OCI-LY7 (cell line): ENCODE measurements around the gene TMA7B. TPM values are rescaled to one million over a fixed set of nuclear protein-coding genes. Genes with fewer than 3 reads are reported as not detected.

Source experiments
- BruUV-seq: library from RNA; stranded (reverse); fragments of 400-500 nt; replicated peaks from 2 replicates; lab custom pipeline; 2021; lab: Mats Ljungman, UMichigan
- CTCF ChIA-PET: fragments of 300-600 bp; sonication (Branson Sonifier 250); formaldehyde crosslinking; loops from one replicate; lab custom pipeline; 2022; ENCODE audit warnings: antibody characterized with exemption; ENCODE audit not compliant: unreplicated experiment; lab: Charles Lee
- POLR2A ChIA-PET: fragments of 300-600 bp; sonication (Branson Sonifier 250); formaldehyde crosslinking; loops from one replicate; lab custom pipeline; 2022; ENCODE audit warnings: antibody characterized with exemption; lab: Charles Lee
- DNase-seq: peaks from one replicate; pipeline ENCODE4 v3.0.0-alpha.2; 2015; ENCODE audit warnings: low spot score
- H2AFZ ChIP-seq: fragments of 200-600 bp; sonication (generic), shearing (Covaris generic); 2 replicates; pipeline ENCODE4 v1.6.1; 2014; ENCODE audit warnings: mild to moderate bottlenecking, antibody characterized with exemption, low read length, moderate library complexity
- H3K27ac ChIP-seq: fragments of 200-600 bp; sonication (generic); 2 replicates; pipeline ENCODE4 v1.5.1; 2014; ENCODE audit warnings: mixed run types, low read depth, mild to moderate bottlenecking, moderate library complexity, low read length, inconsistent platforms; ENCODE audit not compliant: poor library complexity, severe bottlenecking
- H3K36me3 ChIP-seq: fragments of 200-600 bp; sonication (generic); 2 replicates; pipeline ENCODE4 v1.6.1; 2014; ENCODE audit warnings: mild to moderate bottlenecking, antibody characterized with exemption, low read length, moderate library complexity, mixed read lengths; ENCODE audit not compliant: insufficient read depth
- H3K4me1 ChIP-seq: fragments of 200-600 bp; sonication (generic); 2 replicates; pipeline ENCODE4 v1.5.1; 2014; ENCODE audit warnings: mild to moderate bottlenecking, low read length; ENCODE audit not compliant: insufficient read depth, poor library complexity, severe bottlenecking
- H3K4me2 ChIP-seq: fragments of 200-600 bp; sonication (generic); 2 replicates; pipeline ENCODE4 v1.6.1; 2014; ENCODE audit warnings: mild to moderate bottlenecking, low read length
- H3K4me3 ChIP-seq: fragments of 200-600 bp; sonication (generic); 2 replicates; pipeline ENCODE4 v1.5.1; 2014; ENCODE audit warnings: mild to moderate bottlenecking, low read depth, low read length; ENCODE audit not compliant: poor library complexity, severe bottlenecking
- H3K79me2 ChIP-seq: fragments of 200-600 bp; sonication (generic); 2 replicates; pipeline ENCODE4 v1.6.1; 2016; ENCODE audit warnings: low read depth, mild to moderate bottlenecking, low read length, moderate library complexity, mixed read lengths; ENCODE audit not compliant: insufficient read depth
- H3K9me2 ChIP-seq: fragments of 200-600 bp; sonication (generic); 2 replicates; pipeline ENCODE4 v1.6.1; 2016; ENCODE audit warnings: mild to moderate bottlenecking, low read length, mixed read lengths; ENCODE audit not compliant: insufficient read depth
- H3K9me3 ChIP-seq: fragments of 200-600 bp; sonication (generic); 2 replicates; pipeline ENCODE4 v1.6.1; 2014; ENCODE audit warnings: mild to moderate bottlenecking, mixed run types, low read length, mixed read lengths
- H4K20me1 ChIP-seq: fragments of 200-600 bp; sonication (generic); 2 replicates; pipeline ENCODE4 v1.6.1; 2014; ENCODE audit warnings: mild to moderate bottlenecking, antibody characterized with exemption, low read length, moderate library complexity, mixed read lengths; ENCODE audit not compliant: insufficient read depth
- CTCF ChIP-seq: fragments of 200-600 bp; sonication (generic); conservative IDR thresholded peaks from 2 replicates; pipeline ENCODE4 v1.5.1; 2014; ENCODE audit warnings: mild to moderate bottlenecking, antibody characterized with exemption, low read length, moderate library complexity, mixed read lengths
- EZH2phosphoT487 ChIP-seq: fragments of 200-600 bp; sonication (generic); IDR thresholded peaks from 2 replicates; pipeline ENCODE4 v1.6.1; 2018; ENCODE audit warnings: low read depth, borderline replicate concordance, mild to moderate bottlenecking, mixed run types, antibody characterized with exemption, low read length, moderate library complexity, mixed read lengths
- intact Hi-C: fragments of 100-400 bp; cut with micrococcal nuclease; formaldehyde crosslinking; loops from one replicate; pipeline ENCODE4 v1.10.0; 2022; ENCODE audit not compliant: unreplicated experiment
- total RNA-seq, 2 experiments: library from RNA; depleted of rRNA in 1 of 2; stranded (reverse); fragments of >200 nt in 1 of 2; shearing (Covaris generic) in 1 of 2; gene quantifications; 2 replicates each; pipeline ENCODE4 v1.2.3, GENCODE V29; 2014 to 2022

TMA7B gene
- total RNA-seq, 2 experiments from 2014 or later, result not detected

GRCh38 chr22:39967996-39968972 lies 8.1 kb downstream of the TMA7B start:
- ChIA-PET POLR2A (no interaction called here), CTCF (no interaction called here)
- H3K4me3 ChIP-seq, result no peak overlapping the region
- H4K20me1 ChIP-seq, result no peaks in the 10 kb centered on the region
- intact Hi-C loops, result no loop called here
- no peak for TF ChIP-seq EZH2phosphoT487
- TF ChIP-seq CTCF, result no peak
- DNase-seq, result no peak
- no peak overlapping the region for H2AFZ ChIP-seq
- H3K36me3 ChIP-seq, result no peaks in the 10 kb centered on the region
- H3K4me2 ChIP-seq, result no peak overlapping the region
- H3K4me1 ChIP-seq, result no peaks in the 10 kb centered on the region
- H3K79me2 ChIP-seq, result no peaks in the 10 kb centered on the region
- no peaks in the 10 kb centered on the region for H3K9me3 ChIP-seq
- no peaks in the 10 kb centered on the region for H3K9me2 ChIP-seq
- H3K27ac ChIP-seq, result no peak overlapping the region
- BruUV-seq, result no TSS peak

GRCh38 chr22:39970742-39971141 lies 10.5 kb downstream of the TMA7B start:
- no peaks in the 10 kb centered on the region for H3K9me3 ChIP-seq
- no peak overlapping the region for H2AFZ ChIP-seq
- no peak overlapping the region for H3K4me2 ChIP-seq
- H3K9me2 ChIP-seq, result no peaks in the 10 kb centered on the region
- intact Hi-C loops, result no loop called here
- no peak overlapping the region for H3K27ac ChIP-seq
- no peak for TF ChIP-seq CTCF
- TF ChIP-seq EZH2phosphoT487, result no peak
- no TSS peak for BruUV-seq
- DNase-seq, result no peak
- ChIA-PET CTCF (no interaction called here), POLR2A (no interaction called here)
- no peaks in the 10 kb centered on the region for H4K20me1 ChIP-seq
- no peak overlapping the region for H3K4me3 ChIP-seq
- no peaks in the 10 kb centered on the region for H3K4me1 ChIP-seq
- no peaks in the 10 kb centered on the region for H3K36me3 ChIP-seq
- no peaks in the 10 kb centered on the region for H3K79me2 ChIP-seq

GRCh38 chr22:39972641-39973040 lies 12.4 kb downstream of the TMA7B start:
- H3K9me2 ChIP-seq, result no peaks in the 10 kb centered on the region
- intact Hi-C loops, result no loop called here
- H3K36me3 ChIP-seq, result no peaks in the 10 kb centered on the region
- no peak for TF ChIP-seq CTCF
- no peak for TF ChIP-seq EZH2phosphoT487
- ChIA-PET CTCF (no interaction called here), POLR2A (no interaction called here)
- no peak overlapping the region for H3K27ac ChIP-seq
- no peak overlapping the region for H3K4me2 ChIP-seq
- no peaks in the 10 kb centered on the region for H3K79me2 ChIP-seq
- no peaks in the 10 kb centered on the region for H4K20me1 ChIP-seq
- DNase-seq, result no peak
- H3K9me3 ChIP-seq, result no peaks in the 10 kb centered on the region
- no peaks in the 10 kb centered on the region for H3K4me1 ChIP-seq
- BruUV-seq, result no TSS peak
- H3K4me3 ChIP-seq, result no peak overlapping the region
- H2AFZ ChIP-seq, result no peak overlapping the region
